Stimulated activated naive CD4-positive, alpha-beta T cell (primary cell): ENCODE data around the gene DHX32.
"Not testable (repeated sequence)": the region's sequence is repeated elsewhere in the genome, so short reads cannot be mapped to it uniquely, and the experiment has no call there.

ENCODE experiments used
- DNase-seq, 6 experiments: peaks; one replicate each; lab custom pipeline; 2025; lab: John Stamatoyannopoulos, UW

Gene DHX32, protein sequence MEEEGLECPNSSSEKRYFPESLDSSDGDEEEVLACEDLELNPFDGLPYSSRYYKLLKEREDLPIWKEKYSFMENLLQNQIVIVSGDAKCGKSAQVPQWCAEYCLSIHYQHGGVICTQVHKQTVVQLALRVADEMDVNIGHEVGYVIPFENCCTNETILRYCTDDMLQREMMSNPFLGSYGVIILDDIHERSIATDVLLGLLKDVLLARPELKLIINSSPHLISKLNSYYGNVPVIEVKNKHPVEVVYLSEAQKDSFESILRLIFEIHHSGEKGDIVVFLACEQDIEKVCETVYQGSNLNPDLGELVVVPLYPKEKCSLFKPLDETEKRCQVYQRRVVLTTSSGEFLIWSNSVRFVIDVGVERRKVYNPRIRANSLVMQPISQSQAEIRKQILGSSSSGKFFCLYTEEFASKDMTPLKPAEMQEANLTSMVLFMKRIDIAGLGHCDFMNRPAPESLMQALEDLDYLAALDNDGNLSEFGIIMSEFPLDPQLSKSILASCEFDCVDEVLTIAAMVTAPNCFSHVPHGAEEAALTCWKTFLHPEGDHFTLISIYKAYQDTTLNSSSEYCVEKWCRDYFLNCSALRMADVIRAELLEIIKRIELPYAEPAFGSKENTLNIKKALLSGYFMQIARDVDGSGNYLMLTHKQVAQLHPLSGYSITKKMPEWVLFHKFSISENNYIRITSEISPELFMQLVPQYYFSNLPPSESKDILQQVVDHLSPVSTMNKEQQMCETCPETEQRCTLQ

DNA sequence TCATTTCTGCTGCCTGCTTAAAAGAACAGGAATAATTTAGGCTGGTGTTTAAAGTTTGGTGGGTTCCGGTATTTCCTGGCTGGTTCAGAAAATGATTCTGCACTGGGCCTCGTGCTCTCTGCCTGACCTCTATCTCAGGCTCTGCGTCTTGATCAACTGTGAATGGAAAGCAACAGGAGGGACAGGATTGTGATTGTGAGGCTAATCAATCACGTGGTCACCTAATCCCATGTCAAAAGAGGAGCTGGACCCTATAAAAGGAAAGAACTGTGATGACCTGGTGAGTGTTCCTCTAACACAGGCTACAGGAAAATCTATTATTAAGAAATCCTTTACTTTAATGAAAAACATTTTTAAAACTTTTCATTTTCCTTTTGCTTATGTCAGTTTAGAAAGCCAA is at the start of gene DHX32:
Gene DHX32 (minus strand): TSS at position 101 of the 400 bp plus-strand sequence. CDS start 468 bp downstream, outside the sequence.
- no peak for DNase-seq

DNA sequence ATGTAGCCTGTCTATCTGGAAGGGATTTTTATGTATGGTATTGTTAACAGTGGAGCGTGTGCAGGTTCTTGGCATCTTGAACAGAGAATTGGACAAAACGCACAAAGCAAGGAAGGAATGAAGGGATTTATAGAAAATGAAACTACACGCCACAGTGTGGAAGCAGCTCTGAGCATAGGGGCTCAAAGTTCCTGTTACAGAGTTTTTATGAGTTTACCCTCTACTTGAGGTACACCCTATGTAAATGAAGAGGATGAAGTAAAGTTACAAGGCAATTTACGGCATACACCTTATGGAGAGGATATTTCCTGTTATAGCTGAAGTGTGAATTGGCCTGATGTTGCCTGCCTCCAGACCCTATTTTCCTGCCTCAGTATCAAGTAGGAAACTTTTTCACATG is 48.5 kb upstream of the DHX32 start:
- no peak for DNase-seq

DNA sequence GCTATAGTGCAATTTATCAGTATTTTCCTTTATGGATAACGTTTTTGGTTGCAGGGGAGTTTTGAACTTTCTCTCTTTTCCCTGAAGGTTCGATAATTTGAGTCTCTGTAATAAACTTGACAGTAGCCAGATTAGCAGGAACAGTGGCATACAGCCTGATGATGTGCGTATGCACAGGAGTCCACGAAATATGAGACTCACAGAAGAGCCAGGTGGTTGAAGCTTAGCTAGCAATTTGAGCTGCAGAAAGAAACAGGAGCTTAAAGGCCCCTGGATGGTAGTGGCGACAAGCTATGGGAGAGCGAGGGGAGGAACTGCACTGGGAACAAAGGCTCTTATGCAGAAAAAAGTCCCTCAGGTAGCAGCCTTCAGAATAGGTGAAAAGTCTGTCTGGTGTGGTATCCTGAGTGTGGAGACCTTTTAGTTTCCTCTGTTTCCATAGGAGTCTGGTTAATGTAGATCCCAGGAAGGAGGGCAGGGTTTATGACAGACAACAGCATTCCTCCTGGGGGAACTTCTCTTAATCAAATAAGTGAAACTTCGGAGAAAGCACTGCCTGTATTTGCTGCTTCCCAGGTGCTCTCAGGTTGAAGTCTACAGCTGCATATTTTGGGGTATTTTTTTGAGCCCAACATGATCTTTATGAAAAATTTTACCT is 48.0 kb upstream of the DHX32 start:
- DNase-seq: no peak

DNA sequence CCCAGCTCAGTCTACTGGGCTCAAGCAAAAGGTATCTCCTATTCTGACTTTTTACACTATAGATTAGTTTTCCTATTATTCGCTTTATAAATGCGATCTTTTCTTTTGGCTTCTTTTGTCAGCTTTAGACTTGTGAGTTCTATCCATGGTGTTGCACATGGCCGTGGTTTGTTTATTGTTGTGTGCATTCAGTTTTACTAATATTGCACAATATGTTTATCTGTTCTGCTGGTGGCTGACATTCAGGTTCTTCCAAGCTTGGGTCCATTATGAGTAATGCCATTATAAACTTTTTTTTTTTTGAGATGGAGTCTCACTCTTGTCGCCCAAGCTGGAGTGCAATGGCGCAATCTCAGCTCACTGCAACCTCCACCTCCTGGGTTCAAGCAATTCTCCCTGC is 46.2 kb upstream of the DHX32 start:
- not testable (repeated sequence) for DNase-seq

DNA sequence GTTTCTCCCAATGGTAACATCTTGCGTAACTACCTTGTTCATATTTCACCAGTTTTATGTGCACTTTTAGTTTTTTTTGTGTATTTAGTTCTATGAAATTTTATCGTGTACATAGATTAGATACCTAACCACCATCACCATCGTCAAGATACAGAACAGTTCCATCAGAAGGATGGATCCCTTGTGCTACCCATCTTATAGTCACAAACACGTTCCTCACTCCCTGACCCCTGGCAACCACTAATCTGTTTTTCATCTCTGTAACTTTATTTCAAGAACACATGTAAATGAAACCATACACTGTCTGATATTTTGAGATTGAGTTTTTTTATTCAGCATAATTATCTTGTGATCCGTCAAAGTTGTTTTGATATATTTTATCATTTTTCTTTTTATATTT is 45.2 kb upstream of the DHX32 start:
- DNase-seq: no peak

DNA sequence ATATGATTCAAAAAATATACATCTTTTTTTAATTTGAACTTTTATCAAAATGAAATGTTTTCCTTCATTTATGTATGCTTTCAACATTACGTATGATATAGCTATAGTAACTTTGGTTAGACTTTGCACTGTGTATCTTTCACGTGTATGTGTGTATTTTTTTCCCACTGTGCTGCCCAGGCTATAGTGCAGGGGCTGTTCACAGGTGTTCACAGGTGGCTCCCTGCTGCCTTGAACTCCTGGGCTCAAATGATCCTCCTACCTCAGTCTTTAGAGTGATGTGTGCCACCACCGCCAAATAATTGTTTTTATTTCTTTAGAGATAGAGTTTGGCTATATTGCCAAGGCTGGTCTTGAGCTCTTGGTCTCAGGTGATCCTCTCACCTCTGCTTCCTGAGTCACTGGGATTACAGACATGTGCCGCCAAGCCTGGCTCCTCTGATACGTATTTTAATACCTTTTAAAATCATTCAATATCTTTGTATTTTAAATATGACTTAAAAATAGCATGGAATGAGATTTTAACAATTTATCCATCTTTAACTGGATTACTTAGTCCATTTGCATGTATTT is 44.3 kb upstream of the DHX32 start:
- no peak for DNase-seq

DNA sequence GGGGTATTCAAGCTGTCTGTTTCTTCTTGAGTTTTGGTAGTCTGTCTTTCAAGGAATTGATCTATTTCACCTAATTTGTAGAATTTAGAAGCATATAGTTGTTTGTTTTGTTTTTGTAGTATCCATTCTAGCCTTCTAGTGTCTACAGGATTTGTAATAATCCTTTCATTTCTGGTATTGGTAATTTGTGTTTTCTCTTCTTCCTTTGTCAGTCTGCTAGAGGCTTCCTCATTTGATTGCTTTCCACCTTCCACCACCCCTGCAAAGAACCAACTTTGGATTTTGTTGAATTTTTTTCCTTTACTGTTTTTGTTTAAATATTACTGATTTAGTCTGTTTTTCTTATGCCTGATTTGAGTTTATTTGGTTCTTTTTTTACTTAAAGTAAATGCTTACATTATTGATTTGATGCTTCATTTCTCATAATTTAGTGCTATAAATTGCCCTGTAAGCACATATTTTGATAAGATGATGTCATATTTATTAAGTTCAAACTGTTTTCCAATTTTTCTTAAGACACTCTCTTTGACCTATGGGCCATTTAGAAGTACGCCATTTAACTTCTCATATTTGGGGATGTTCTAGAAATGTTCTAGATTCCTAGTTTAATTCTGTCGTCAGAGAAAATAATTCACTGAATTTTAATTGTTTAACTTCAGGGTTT is 40.7 kb upstream of the DHX32 start:
- not testable (repeated sequence) for DNase-seq

DNA sequence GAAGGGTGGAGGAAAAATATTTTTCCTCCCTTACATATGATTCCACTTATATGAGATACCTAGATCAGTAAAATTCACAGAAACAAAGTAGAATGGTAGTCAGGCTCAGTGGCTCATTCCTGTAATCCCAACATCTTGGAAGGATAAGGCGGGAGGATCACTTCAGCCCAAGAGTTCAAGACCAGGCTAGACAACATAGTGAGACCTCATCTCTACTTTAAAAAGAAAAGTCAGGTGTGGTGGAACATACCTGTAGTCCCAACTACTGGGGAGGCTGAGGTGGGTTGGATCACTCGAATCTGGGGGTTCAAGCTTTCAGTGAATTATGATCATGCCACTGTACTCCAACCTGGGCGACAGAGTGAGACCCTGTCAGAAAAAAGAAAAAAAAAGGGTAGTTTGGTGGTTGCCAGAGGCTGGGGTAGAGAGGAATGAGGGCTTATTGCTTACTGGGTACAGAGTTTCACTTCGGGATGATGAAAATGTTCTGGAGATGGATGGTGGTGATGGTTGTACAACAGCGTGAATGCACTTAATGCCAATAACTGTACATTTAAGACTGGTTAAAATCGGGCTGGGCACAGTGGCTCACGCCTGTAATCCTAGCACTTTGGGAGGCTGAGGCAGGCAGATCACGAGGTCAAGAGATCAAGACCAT is 36.7 kb upstream of the DHX32 start:
- not testable (repeated sequence) for DNase-seq

DNA sequence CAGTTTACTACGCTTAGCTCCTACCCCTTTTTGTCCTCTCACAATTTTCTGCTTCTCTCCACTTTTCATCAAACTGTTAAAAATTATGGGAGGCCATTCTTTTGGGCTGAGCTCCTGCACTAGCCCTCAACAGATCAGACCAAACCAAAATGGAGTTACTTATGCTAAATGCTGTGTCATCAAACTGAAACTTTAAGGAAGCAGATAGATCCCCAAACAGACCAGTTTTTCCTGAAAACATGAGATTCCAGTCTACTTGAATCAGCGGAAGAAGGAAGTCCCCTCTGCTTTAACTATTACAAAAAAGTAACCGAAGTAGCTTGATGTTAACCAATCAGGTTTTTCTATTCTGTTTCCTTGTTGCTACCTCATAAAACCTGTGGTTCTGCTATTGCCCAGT is 35.9 kb upstream of the DHX32 start:
- no peak for DNase-seq

DNA sequence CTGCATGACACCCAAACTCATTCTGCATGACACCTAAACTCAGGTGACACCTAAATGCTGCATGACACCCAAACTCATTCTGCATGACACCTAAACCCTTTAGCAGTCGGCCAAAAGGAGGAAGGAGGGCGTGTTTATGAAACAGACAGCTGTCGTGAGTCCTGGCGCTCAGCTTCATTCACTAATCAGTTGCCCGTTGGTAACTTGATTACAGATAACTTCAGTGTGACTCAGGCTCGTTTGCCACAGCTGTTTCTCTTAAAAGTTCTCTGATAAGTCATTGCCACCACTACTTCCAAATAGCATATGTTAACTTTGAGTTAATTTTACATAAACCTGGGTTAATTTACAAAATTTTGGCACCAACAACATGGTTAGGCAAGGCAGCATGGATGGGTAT is 32.2 kb upstream of the DHX32 start:
- not testable (repeated sequence) for DNase-seq

DNA sequence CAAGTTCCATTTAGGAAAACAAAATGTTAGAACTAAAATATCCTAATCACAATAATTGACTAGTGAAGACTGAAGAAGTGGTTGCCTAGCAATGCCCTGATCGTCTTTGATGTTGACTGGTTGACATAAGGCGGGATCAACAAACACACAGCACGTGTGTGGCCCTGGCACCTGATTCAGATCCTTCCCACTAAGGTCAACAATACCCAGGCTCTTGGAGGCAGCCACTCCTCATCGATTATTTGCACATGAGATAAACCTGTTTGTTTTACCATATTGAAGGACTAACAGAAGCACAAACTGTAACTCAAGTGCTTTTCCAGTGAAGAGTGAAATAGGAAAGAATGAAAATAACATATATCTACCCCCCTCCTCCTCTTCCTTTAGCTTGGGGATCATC is 30.9 kb upstream of the DHX32 start:
- no peak for DNase-seq

DNA sequence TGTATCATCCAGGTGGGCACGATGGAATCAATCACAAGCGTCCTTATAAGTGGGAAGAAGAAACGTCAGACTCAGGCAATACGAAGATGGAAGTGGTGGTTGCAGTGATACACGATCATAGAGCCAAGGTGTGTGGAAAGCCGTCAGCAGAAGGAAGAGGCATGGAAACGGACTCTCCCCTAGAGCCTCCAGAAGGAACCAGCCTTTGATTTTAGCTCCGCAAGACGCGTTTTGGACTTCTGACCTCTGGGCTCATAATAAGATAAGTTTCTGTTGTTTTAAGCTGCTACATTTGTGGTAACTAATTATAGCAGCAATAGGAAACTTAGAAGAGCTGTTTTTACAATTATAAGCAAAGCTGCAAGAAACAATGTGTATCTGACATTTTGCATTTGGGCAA is 30.1 kb upstream of the DHX32 start:
- DNase-seq: no peak

DNA sequence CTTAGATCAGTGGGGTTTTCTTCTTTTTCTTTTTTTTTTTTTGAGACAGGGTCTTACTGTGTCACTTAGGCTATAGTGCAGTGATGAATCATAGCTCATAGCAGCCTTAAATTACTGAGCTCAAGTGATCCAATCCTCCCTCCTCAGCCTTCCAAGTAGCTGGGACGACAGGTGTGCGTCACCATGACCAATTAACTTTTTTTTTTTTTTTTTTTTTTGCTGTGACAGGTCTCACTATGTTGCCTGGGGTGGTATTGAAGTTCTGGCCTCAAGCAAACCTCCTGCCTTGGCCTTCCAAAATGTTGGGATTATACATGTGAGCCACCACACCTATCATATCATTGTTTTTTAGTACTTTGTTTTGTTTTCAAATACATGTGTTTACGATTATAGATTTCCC is 28.4 kb upstream of the DHX32 start:
- not testable (repeated sequence) for DNase-seq

DNA sequence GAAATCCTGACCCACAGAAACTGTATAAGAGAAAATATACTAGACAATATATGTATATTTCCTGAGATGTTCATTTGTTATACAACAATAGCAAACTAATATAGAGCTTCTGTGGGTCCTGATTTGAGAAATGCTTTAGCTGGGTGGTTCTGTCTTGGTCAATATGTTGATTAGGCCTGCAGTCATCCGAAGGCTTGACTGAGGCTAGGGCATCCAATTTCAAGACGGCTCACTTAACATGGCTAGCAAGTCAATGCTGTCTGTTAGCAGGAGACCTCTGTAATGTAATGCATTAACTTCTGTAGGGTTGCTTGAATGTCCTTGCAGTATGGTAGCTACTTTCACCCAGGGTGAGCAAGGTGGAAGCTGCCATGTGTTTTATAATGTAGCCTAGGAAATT is 27.7 kb upstream of the DHX32 start:
- not testable (repeated sequence) for DNase-seq

DNA sequence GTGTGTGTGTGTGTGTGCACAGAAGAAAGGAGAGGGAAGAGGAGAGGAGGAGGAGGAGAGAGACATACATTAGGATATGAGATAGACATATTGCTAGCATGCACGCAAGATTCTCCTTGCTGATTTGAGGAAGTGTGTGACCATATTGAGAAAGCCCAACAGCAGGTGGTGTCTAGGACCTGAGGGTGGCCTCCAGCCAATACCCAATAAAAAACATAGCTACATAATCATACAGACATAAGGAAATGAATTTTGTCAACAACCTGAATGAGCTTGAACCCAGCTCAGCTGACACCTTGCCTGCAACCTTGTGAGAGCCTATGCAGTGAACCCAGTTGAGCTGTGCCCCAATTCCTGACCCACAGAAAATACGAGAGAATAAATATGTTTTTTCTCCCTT is 26.5 kb upstream of the DHX32 start:
- DNase-seq: not testable (repeated sequence)

DNA sequence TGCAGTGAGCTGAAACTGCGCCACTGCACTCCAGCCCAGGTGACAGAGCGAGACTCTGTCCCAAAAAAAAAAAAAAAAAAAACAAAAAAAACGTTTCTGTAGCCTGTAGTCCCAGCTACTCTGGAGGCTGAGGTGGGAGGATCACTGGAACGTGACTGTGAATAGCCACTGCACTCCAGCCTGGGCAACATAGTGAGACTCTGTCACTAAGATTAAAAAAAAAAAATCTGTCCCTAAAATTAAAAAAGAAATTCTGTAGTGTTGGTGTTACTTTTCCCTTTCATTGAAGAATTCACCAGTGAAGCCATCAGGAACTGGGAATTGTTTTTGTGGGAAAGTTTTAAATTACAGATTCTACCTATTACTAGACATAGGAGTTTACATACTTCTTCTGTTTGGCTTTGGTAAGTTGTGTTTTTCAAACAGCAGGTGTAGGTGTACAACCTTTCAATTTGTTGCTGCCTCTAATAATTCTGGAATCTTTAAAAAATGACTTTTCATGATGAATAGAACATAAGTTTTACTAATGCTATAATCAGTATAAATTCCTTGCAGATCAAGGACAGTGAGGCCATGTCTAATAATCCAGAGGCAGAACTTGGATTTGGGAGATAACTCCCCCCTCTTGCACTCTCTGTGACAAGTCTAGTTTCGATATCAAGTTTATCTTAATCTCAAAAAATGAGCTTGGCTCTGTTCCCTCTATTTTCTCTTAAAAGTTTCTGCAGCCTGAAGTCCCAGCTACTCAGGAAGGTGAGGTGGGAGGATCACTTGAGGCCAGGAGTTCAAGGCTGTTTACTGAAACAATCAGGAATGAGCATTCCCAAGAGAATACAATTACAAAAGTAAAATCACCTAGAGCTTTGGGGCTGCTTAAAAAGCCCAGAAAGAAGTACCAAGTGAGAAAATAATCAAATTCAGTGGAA is 24.2 kb upstream of the DHX32 start:
- DNase-seq: not testable (repeated sequence)

DNA sequence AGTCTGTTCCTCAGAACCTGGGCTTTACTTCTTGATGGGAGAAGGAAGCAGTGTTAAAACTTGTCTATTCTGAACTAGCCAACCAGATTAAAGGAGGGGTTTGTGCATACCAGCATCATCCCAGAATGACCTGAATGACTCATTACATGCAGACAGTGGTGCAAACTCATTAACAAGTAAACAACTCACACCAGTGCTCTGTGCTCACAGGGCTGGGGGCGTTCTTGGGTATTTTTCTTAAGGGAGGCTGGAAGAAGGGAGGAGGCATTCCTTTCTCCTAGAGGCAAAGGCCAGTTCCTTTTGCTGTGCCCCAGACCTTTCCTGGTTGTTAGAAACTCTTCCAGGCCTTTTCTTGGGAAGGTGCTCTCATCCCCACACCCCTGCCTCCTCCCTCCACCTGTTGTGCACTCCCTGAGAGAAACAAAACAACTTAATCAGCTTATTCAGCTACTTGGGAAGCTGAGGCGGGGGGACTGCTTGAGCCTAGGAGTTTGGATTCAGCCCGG is 22.1 kb upstream of the DHX32 start:
- not testable (repeated sequence) for DNase-seq

DNA sequence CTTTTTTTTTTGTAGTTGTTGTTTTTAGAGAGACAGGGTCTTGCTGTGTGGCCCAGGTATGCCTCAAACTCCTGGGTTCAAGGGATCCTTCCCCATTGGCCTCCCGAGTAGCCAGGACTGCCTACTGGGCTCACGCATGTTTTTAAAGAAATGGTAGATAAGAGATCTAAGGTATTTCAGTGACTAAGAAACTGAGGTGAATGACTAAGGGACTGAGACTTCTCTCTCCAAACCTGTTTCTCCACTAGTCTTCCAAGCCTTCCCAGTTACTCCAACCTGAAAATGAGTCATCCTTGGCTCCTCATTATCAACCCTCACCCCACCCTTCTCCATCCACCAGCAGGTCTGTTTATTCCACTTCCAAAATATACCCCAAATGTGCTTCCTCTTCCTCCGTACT is 19.9 kb upstream of the DHX32 start:
- not testable (repeated sequence) for DNase-seq

DNA sequence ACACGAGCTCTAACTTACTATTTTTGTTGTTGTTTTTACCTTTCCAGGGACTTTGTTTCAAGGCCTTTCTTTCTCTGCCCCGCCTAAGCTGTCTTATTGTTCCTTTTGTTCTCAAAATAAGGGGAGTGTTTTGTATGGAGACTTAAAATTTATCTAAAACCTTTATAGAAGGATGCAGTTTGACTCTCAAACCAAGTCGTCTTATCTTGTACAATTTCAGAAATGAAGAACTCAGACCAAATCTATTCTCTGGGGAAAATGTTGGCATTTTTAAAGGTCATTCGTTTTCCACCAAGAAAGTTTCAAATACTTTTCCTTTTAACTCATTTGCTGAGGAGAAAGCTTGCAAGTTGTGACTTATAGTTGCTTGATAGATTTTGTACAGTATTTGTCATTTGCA is 16.2 kb upstream of the DHX32 start:
- not testable (repeated sequence) for DNase-seq
